H9 (cell line): Measurements from ENCODE around the gene TRIM27. TPM values are rescaled to one million over a fixed set of nuclear protein-coding genes. Genes with fewer than 3 reads are reported as not detected.

Source experiments
- DNase-seq: peaks from one replicate; pipeline ENCODE4 v3.0.0-alpha.2; 2017
- H2AFZ ChIP-seq: one replicate; pipeline ENCODE4 v1.6.1; 2013; ENCODE audit warnings: mild to moderate bottlenecking, low read length, control low read depth, moderate library complexity
- H2AK5ac ChIP-seq: 2 replicates; pipeline ENCODE4 v1.6.1; 2013; ENCODE audit warnings: low read length, control low read depth, mixed read lengths; ENCODE audit not compliant: insufficient read length
- H2BK120ac ChIP-seq: one replicate; pipeline ENCODE4 v1.6.1; 2013; ENCODE audit warnings: low read depth, mild to moderate bottlenecking, low read length, control low read depth, inconsistent platforms; ENCODE audit not compliant: poor library complexity, severe bottlenecking
- H2BK12ac ChIP-seq: 2 replicates; pipeline ENCODE4 v1.6.1; 2013; ENCODE audit warnings: low read length, control low read depth, mixed read lengths, low read depth; ENCODE audit not compliant: insufficient read length
- H2BK15ac ChIP-seq: 2 replicates; pipeline ENCODE4 v1.6.1; 2013; ENCODE audit warnings: low read depth, low read length, control low read depth
- H2BK20ac ChIP-seq: one replicate; pipeline ENCODE4 v1.6.1; 2013; ENCODE audit warnings: low read depth, mild to moderate bottlenecking, low read length, control low read depth, inconsistent platforms; ENCODE audit not compliant: poor library complexity, severe bottlenecking
- H2BK5ac ChIP-seq: 2 replicates; pipeline ENCODE4 v1.6.1; 2013; ENCODE audit warnings: low read length, control low read depth, mixed read lengths; ENCODE audit not compliant: insufficient read length
- H3K14ac ChIP-seq: 2 replicates; pipeline ENCODE4 v1.6.1; 2013; ENCODE audit warnings: low read length, control low read depth; ENCODE audit not compliant: insufficient read depth
- H3K18ac ChIP-seq: 2 replicates; pipeline ENCODE4 v1.6.1; 2013; ENCODE audit warnings: low read depth, mild to moderate bottlenecking, mixed read lengths, low read length, control low read depth; ENCODE audit not compliant: insufficient read length
- H3K23ac ChIP-seq: 2 replicates; pipeline ENCODE4 v1.6.1; 2013; ENCODE audit warnings: low read length, control low read depth, mixed read lengths, low read depth; ENCODE audit not compliant: insufficient read length
- H3K23me2 ChIP-seq: 2 replicates; pipeline ENCODE4 v1.6.1; 2013; ENCODE audit warnings: low read depth, mild to moderate bottlenecking, mixed read lengths, low read length, control low read depth; ENCODE audit not compliant: insufficient read length, poor library complexity, severe bottlenecking
- H3K27ac ChIP-seq: 2 replicates; pipeline ENCODE4 v1.5.1; 2013; ENCODE audit warnings: low read length, control low read depth, mixed read lengths, low read depth; ENCODE audit not compliant: insufficient read length
- H3K27me3 ChIP-seq: 2 replicates; pipeline ENCODE4 v1.6.1; 2013; ENCODE audit warnings: low read length, control low read depth, inconsistent platforms; ENCODE audit not compliant: insufficient read depth
- H3K4ac ChIP-seq: 2 replicates; pipeline ENCODE4 v1.6.1; 2013; ENCODE audit warnings: low read depth, mild to moderate bottlenecking, control low read depth, inconsistent platforms, low read length, moderate library complexity
- H3K4me1 ChIP-seq: 2 replicates; pipeline ENCODE4 v1.6.1; 2013; ENCODE audit warnings: low read length, control low read depth, inconsistent platforms; ENCODE audit not compliant: insufficient read depth
- H3K4me2 ChIP-seq: 2 replicates; pipeline ENCODE4 v1.6.1; 2013; ENCODE audit warnings: low read length, control low read depth, mixed read lengths; ENCODE audit not compliant: insufficient read length, insufficient read depth
- H3K56ac ChIP-seq: 2 replicates; pipeline ENCODE4 v1.6.1; 2013; ENCODE audit warnings: low read depth, mild to moderate bottlenecking, mixed read lengths, low read length, control low read depth; ENCODE audit not compliant: insufficient read length
- H3K79me1 ChIP-seq: 2 replicates; pipeline ENCODE4 v1.6.1; 2013; ENCODE audit warnings: low read depth, mild to moderate bottlenecking, moderate library complexity, low read length, control low read depth, inconsistent platforms; ENCODE audit not compliant: insufficient read depth, poor library complexity, severe bottlenecking
- H3K79me2 ChIP-seq: 2 replicates; pipeline ENCODE4 v1.6.1; 2013; ENCODE audit warnings: low read length, control low read depth, inconsistent platforms; ENCODE audit not compliant: insufficient read depth
- H3K9ac ChIP-seq: 2 replicates; pipeline ENCODE4 v1.6.1; 2013; ENCODE audit warnings: low read length, control low read depth, mixed read lengths; ENCODE audit not compliant: insufficient read length; ENCODE audit errors: extremely low read depth
- H3K9me3 ChIP-seq: one replicate; pipeline ENCODE4 v1.6.1; 2013; ENCODE audit warnings: low read depth, low read length, inconsistent platforms; ENCODE audit not compliant: control insufficient read depth
- H3T11ph ChIP-seq: one replicate; pipeline ENCODE4 v1.6.1; 2013; ENCODE audit warnings: mild to moderate bottlenecking, low read length, control low read depth, inconsistent platforms
- H4K20me1 ChIP-seq: one replicate; pipeline ENCODE4 v1.6.1; 2013; ENCODE audit not compliant: control insufficient read depth, insufficient read length, insufficient read depth
- H4K5ac ChIP-seq: 2 replicates; pipeline ENCODE4 v1.6.1; 2013; ENCODE audit warnings: low read depth, mild to moderate bottlenecking, mixed read lengths, low read length, control low read depth; ENCODE audit not compliant: insufficient read length
- H4K8ac ChIP-seq: replicated peaks from 2 replicates; pipeline ENCODE4 v1.6.1; 2013; ENCODE audit warnings: low read length, control low read depth, mixed read lengths, low read depth; ENCODE audit not compliant: insufficient read length
- H4K91ac ChIP-seq: 2 replicates; pipeline ENCODE4 v1.6.1; 2013; ENCODE audit warnings: low read depth, mild to moderate bottlenecking, moderate library complexity, mixed read lengths, low read length, control low read depth; ENCODE audit not compliant: insufficient read length
- H3K27ac Mint-ChIP-seq, 3 experiments: 2 replicates in 2 of 3; 3 replicates in 1 of 3; pipeline ENCODE4 v1.8.0; 2020 to 2021; ENCODE audit warnings: mixed read lengths in 3 of 3, mild to moderate bottlenecking in 1 of 3, moderate library complexity in 1 of 3
- H3K27me3 Mint-ChIP-seq: 2 replicates; pipeline ENCODE4 v1.8.0; 2021; ENCODE audit warnings: low read depth, mild to moderate bottlenecking, moderate library complexity, mixed read lengths
- H3K36me3 Mint-ChIP-seq, 3 experiments: 2 replicates in 2 of 3; 3 replicates in 1 of 3; pipeline ENCODE4 v1.8.0; 2020 to 2021; ENCODE audit warnings: low read depth in 3 of 3, mixed read lengths in 3 of 3; ENCODE audit not compliant: insufficient read depth in 1 of 3
- H3K4me1 Mint-ChIP-seq, 2 experiments: 2 replicates each; pipeline ENCODE4 v1.8.0; 2020; ENCODE audit warnings: mixed read lengths in 2 of 2
- H3K4me3 Mint-ChIP-seq, 2 experiments: 2 replicates in 1 of 2; 3 replicates in 1 of 2; pipeline ENCODE4 v1.8.0; 2020 to 2021; ENCODE audit warnings: mild to moderate bottlenecking in 2 of 2, mixed read lengths in 2 of 2, moderate library complexity in 1 of 2
- H3K9me3 Mint-ChIP-seq, 2 experiments: 2 replicates in 1 of 2; 3 replicates in 1 of 2; pipeline ENCODE4 v1.8.0; 2020; ENCODE audit warnings: mild to moderate bottlenecking in 2 of 2, mixed read lengths in 2 of 2, moderate library complexity in 1 of 2
- CTCF ChIP-seq: fragments of 200-600 bp; sonication (generic); conservative IDR thresholded peaks from 3 replicates; pipeline ENCODE4 v1.8.0; 2021; ENCODE audit warnings: antibody characterized with exemption, mild to moderate bottlenecking
- WGBS: extraction: QIAGEN DNeasy Blood & Tissue Kit; methylation state at CpG from one replicate; pipeline ENCODE4 v1.1.7; 2013; ENCODE audit warnings: missing lambda C conversion rate, low lambda C conversion rate, mixed read lengths; ENCODE audit not compliant: insufficient read length; ENCODE audit errors: extremely low coverage; 5-methylcytosine and 5-hydroxymethylcytosine counted together
- total RNA-seq: library from RNA; stranded (reverse); gene quantifications from 2 replicates; pipeline ENCODE4 v1.2.1, GENCODE V29; 2021

The TRIM27 gene
- total RNA-seq, 1 experiment from 2014 or later, result 98.2 TPM

- Histone ChIP-seq H3K4me1 (peaks cover 2% of the 10 kb centered on the region; the same call in 1 of the 2 replicates), H3K14ac (no peak overlapping the region), H3K4me2 (no peak overlapping the region), H3K9ac (no peak overlapping the region), H4K20me1 (no peaks in the 10 kb centered on the region), H2BK15ac (no peak overlapping the region), H2BK5ac (no peak overlapping the region), H3K4ac (no peak overlapping the region), H2AK5ac (no peak overlapping the region), H4K91ac (no peak overlapping the region), H3K79me2 (no peaks in the 10 kb centered on the region), H3K27me3 (no peaks in the 10 kb centered on the region), H2BK12ac (no peak overlapping the region), H3K27ac (no peak overlapping the region), H2BK120ac (no peak overlapping the region), H3K18ac (no peak overlapping the region), H3K9me3 (no peaks in the 10 kb centered on the region), H2AFZ (no peak overlapping the region), H3K23me2 (peaks cover 8% of the 10 kb centered on the region), H4K8ac (no peak overlapping the region), H4K5ac (no peak overlapping the region), H3K79me1 (no peaks in the 10 kb centered on the region), H3K23ac (no peak overlapping the region), H2BK20ac (no peak overlapping the region), H3K56ac (no peak overlapping the region), H3T11ph (no peak overlapping the region)
- peaks cover 22 to 24% of the 10 kb centered on the region in 2 experiments for H3K4me1 Mint-ChIP-seq
- TF ChIP-seq CTCF, result no peak
- DNase-seq, result no peak
- no peak overlapping the region for H3K4me3 Mint-ChIP-seq
- peaks cover 14% of the 10 kb centered on the region in 2 experiments for H3K9me3 Mint-ChIP-seq
- WGBS, result no CpG with 5 or more reads among the region's 10 CpGs
- no peak overlapping the region for H3K27ac Mint-ChIP-seq
- H3K27me3 Mint-ChIP-seq, result peaks cover 14% of the 10 kb centered on the region
- peaks cover 0 to 6% (median 5%) of the 10 kb centered on the region in 3 experiments; a peak in 6 of 7 replicates for H3K36me3 Mint-ChIP-seq
Measured at GRCh38 chr6:28862077-28862476, 61.7 kb downstream of the TRIM27 start.
